CD4-positive, alpha-beta T cell treated with Interferon alpha-2 for 1 hour (primary cell): Measurements from ENCODE around the gene PARD3.

Experiments
- DNase-seq, 2 donors: peaks; one replicate each; pipeline ENCODE4 v3.0.0-alpha.2; 2020 to 2022

PARD3 gene

GRCh38 chr10:34107626-34108516, 707.2 kb downstream of the PARD3 start:
- DNase-seq: no peak

GRCh38 chr10:34106356-34106885, 708.7 kb downstream of the PARD3 start:
- no peak for DNase-seq

- no peak for DNase-seq
Observed at GRCh38 chr10:34104829-34105572, 710.1 kb downstream of the PARD3 start.

- DNase-seq: no peak
Observed at GRCh38 chr10:34102893-34103506, 712.1 kb downstream of the PARD3 start.

- no peak for DNase-seq
Observed at GRCh38 chr10:34102237-34102673, 712.8 kb downstream of the PARD3 start.

- DNase-seq: no peak
Observed at GRCh38 chr10:34101001-34101400, 714.1 kb downstream of the PARD3 start.

- DNase-seq: no peak
Observed at GRCh38 chr10:34098821-34099567, 716.1 kb downstream of the PARD3 start.

GRCh38 chr10:34097682-34098081, 717.4 kb downstream of the PARD3 start:
- no peak for DNase-seq

- no peak for DNase-seq
Observed at GRCh38 chr10:34094961-34095360, 720.1 kb downstream of the PARD3 start.

GRCh38 chr10:34094146-34094696, 720.9 kb downstream of the PARD3 start:
- DNase-seq: no peak

- DNase-seq: no peak
Observed at GRCh38 chr10:34092891-34093290, 722.2 kb downstream of the PARD3 start.

GRCh38 chr10:34091635-34092195, 723.4 kb downstream of the PARD3 start:
- DNase-seq: no peak

- DNase-seq: no peak
Observed at GRCh38 chr10:34089253-34089652, 725.8 kb downstream of the PARD3 start.

GRCh38 chr10:34088208-34088794, 726.8 kb downstream of the PARD3 start:
- DNase-seq: no peak

- no peak for DNase-seq
Observed at GRCh38 chr10:34087095-34087418, 728.0 kb downstream of the PARD3 start.

GRCh38 chr10:34083567-34083966, 731.5 kb downstream of the PARD3 start:
- no peak for DNase-seq

GRCh38 chr10:34081948-34082347, 733.1 kb downstream of the PARD3 start:
- DNase-seq: no peak

GRCh38 chr10:34081347-34081743, 733.8 kb downstream of the PARD3 start:
- DNase-seq: no peak

GRCh38 chr10:34080485-34081346, 734.4 kb downstream of the PARD3 start:
- DNase-seq: no peak

GRCh38 chr10:34079702-34080484, 735.2 kb downstream of the PARD3 start:
- no peak for DNase-seq
